Suprapubic skin (tissue), 4 donors: ENCODE results near the gene FCRL4. TPM values are rescaled to one million over a fixed set of nuclear protein-coding genes. Genes with fewer than 3 reads are reported as not detected.

Experiments used
- DNase-seq, 2 donors: peaks; one replicate each; pipeline ENCODE4 v3.0.0-alpha.2; 2019; ENCODE audit warnings: low spot score in 2 of 2
- H3K27ac ChIP-seq: fragments of 200-600 bp; sonication (generic); one replicate; pipeline ENCODE4 v1.5.1; 2019
- H3K27me3 ChIP-seq: fragments of 200-600 bp; sonication (generic); one replicate; pipeline ENCODE4 v1.5.1; 2019
- H3K36me3 ChIP-seq: fragments of 200-600 bp; sonication (generic); one replicate; pipeline ENCODE4 v1.5.1; 2019
- H3K4me1 ChIP-seq: fragments of 200-600 bp; sonication (generic); one replicate; pipeline ENCODE4 v1.5.1; 2019
- H3K4me3 ChIP-seq: fragments of 200-600 bp; sonication (generic); one replicate; pipeline ENCODE4 v1.5.1; 2019; ENCODE audit warnings: mild to moderate bottlenecking
- H3K9me3 ChIP-seq: fragments of 200-600 bp; sonication (generic); one replicate; pipeline ENCODE4 v1.5.1; 2019
- EP300 ChIP-seq: sonication (generic); formaldehyde crosslinking; IDR thresholded peaks from one replicate; pipeline ENCODE4 v1.6.1; 2017; ENCODE audit warnings: antibody characterized with exemption
- POLR2A ChIP-seq, 2 donors: fragments of 450-650 bp; IDR thresholded peaks; one replicate each; pipeline ENCODE4 v1.6.1; 2017; ENCODE audit warnings: antibody characterized with exemption in 2 of 2, mild to moderate bottlenecking in 2 of 2, moderate library complexity in 2 of 2
- POLR2AphosphoS5 ChIP-seq, 3 donors: sonication (generic); formaldehyde crosslinking; IDR thresholded peaks; one replicate each; pipeline ENCODE4 v1.6.1; 2017; ENCODE audit warnings: antibody characterized with exemption in 3 of 3
- WGBS: methylation state at CpG from one replicate; pipeline ENCODE4 v1.1.5; 2018; 5-methylcytosine and 5-hydroxymethylcytosine counted together
- total RNA-seq, 4 donors: library from RNA; depleted of rRNA; stranded (reverse); fragments of >200 nt; gene quantifications; one replicate each; pipeline ENCODE4 v1.1.0, GENCODE V29; 2016
- TF ChIP-seq, protein P1 (sequence below), 2 donors: fragments of 200-600 bp in 1 of 2; fragments of 450-650 bp in 1 of 2; sonication (generic) in 1 of 2; IDR thresholded peaks; one replicate each; pipeline ENCODE4 v1.5.1; 2016 to 2019; ENCODE audit warnings: antibody characterized with exemption in 2 of 2, mild to moderate bottlenecking in 1 of 2, moderate library complexity in 1 of 2

Gene FCRL4
- total RNA-seq, 4 donors from 2014 or later: not detected

DNA sequence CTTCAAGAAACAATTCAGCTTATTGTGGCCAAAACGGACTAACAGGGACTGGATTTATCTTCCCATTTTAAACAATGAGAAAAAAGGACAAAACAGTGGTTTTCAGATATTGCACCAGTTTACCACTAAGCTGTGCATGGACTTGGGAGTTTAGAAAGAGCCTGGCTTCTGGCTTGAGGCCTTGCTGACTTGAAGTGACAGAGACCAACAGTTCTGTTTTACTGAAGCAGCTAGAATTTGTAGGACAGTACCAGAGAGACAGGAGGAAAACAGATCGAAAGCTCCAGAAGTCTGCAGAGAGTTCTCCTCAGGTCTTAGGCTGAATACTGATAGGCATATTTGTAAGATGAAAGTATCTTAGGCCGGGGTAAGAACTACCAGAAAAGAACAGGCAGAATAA lies 20.5 kb downstream of the FCRL4 start:
- no peaks in the 10 kb centered on the region for H3K4me1 ChIP-seq
- H3K4me3 ChIP-seq: no peak overlapping the region
- no peaks in the 10 kb centered on the region for H3K9me3 ChIP-seq
- no peaks in the 10 kb centered on the region for H3K36me3 ChIP-seq
- no peaks in the 10 kb centered on the region for H3K27me3 ChIP-seq
- no peak overlapping the region for H3K27ac ChIP-seq
- TF ChIP-seq, protein P1, sequence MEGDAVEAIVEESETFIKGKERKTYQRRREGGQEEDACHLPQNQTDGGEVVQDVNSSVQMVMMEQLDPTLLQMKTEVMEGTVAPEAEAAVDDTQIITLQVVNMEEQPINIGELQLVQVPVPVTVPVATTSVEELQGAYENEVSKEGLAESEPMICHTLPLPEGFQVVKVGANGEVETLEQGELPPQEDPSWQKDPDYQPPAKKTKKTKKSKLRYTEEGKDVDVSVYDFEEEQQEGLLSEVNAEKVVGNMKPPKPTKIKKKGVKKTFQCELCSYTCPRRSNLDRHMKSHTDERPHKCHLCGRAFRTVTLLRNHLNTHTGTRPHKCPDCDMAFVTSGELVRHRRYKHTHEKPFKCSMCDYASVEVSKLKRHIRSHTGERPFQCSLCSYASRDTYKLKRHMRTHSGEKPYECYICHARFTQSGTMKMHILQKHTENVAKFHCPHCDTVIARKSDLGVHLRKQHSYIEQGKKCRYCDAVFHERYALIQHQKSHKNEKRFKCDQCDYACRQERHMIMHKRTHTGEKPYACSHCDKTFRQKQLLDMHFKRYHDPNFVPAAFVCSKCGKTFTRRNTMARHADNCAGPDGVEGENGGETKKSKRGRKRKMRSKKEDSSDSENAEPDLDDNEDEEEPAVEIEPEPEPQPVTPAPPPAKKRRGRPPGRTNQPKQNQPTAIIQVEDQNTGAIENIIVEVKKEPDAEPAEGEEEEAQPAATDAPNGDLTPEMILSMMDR (IDR thresholded peaks at IDR 0.05): no peak
- no peak for TF ChIP-seq POLR2AphosphoS5 (IDR thresholded peaks at IDR 0.05)
- TF ChIP-seq POLR2A (IDR thresholded peaks at IDR 0.05): no peak
- TF ChIP-seq EP300: no peak
- 75% methylated on average over 3 of the region's 3 CpGs for WGBS
- no peak for DNase-seq

DNA sequence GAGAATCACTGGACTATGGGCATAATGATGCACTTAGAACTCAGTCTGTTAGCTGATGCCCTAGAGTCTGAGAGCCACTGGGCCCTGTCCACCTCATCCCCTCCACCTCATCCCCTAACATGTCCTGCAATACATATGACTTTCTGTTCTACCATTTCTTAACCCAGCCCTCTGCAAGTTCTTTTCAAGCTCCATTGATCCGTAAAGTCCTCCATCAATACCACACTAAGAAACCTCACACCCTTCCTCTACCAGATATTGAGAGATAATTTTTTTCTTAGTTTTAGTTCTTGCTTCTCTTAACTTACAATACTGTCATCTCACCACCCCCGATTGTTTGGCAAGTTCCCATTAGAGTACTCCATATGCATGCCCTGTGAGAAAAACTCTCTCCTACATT lies 22.1 kb downstream of the FCRL4 start:
- Histone ChIP-seq H3K27me3 (no peaks in the 10 kb centered on the region), H3K27ac (no peak overlapping the region), H3K36me3 (no peaks in the 10 kb centered on the region), H3K4me1 (no peaks in the 10 kb centered on the region), H3K9me3 (no peaks in the 10 kb centered on the region), H3K4me3 (no peak overlapping the region)
- no peak for TF ChIP-seq POLR2A (IDR thresholded peaks at IDR 0.05)
- TF ChIP-seq POLR2AphosphoS5 (IDR thresholded peaks at IDR 0.05): no peak
- TF ChIP-seq, protein P1 (IDR thresholded peaks at IDR 0.05): no peak
- no peak for TF ChIP-seq EP300
- no peak for DNase-seq
- 87% methylated on average over 2 of the region's 2 CpGs for WGBS

DNA sequence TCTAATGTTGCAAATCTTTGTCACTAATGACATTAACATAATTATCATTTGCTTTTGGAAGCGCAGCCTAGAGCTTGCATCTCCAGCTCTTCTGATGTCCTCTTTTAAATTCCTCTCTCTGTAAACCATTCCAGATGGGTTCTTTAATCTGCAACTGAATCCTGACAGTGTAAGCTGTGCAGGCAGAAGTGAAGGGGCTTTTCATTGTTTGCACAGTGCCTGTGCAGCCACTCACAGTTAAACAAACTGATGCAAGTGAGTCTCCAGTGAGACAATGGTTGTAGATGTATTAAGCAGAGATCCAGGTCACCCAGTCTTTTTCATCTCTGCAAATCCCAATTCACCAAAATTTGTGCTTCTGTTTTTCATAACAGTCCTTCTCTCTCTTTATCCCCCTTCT lies 23.0 kb downstream of the FCRL4 start:
- Histone ChIP-seq H3K27ac (no peak overlapping the region), H3K36me3 (no peaks in the 10 kb centered on the region), H3K9me3 (no peaks in the 10 kb centered on the region), H3K27me3 (no peaks in the 10 kb centered on the region), H3K4me3 (no peak overlapping the region), H3K4me1 (no peaks in the 10 kb centered on the region)
- no peak for DNase-seq
- TF ChIP-seq EP300 (no peak), POLR2A (IDR thresholded peaks at IDR 0.05) (no peak), POLR2AphosphoS5 (IDR thresholded peaks at IDR 0.05) (no peak)
- TF ChIP-seq, protein P1 (IDR thresholded peaks at IDR 0.05): no peak
- WGBS: 73% methylated on average over 1 of the region's 1 CpG

DNA sequence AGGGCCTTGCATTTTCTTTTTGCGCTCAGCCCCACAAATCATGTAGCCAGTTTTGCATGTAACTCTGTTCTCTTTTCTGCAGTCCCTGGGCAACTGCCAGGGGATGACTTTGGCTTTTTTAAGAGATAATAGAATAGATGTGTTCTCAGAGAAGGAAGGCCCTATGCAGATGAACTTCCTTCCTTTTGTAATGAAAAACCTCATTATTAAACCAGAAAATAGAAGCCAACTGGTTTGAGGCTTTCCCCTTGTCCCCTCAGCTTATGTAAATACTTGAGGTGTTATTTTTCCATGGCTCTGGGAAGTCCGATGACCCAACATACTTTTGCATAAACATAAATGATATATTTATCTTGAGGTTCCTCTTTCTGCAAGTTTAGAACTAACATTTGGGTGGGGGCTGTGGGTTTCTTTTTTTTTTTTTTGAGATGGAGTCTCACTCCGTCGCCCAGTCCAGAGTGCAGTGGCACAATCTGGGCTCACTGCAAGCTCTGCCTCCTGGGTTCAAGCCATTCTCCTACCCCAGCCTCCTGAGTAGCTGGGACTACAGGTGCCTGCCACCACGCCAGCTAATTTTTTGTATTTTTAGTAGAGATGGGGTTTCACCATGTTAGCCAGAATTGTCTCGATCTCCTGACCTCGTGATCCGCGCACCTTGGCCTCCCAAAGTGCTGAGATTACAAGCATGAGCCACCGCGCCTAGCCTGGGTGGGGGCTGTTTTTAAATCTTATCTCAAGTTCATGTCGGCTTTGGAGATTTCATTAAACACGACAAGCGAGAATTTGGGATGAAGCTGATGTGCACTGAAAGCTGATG lies 31.2 kb downstream of the FCRL4 start:
- no peaks in the 10 kb centered on the region for H3K36me3 ChIP-seq
- WGBS: 85% methylated on average over 14 of the region's 14 CpGs
- no peaks in the 10 kb centered on the region for H3K4me1 ChIP-seq
- TF ChIP-seq POLR2AphosphoS5 (IDR thresholded peaks at IDR 0.05): no peak
- no peak for TF ChIP-seq POLR2A (IDR thresholded peaks at IDR 0.05)
- TF ChIP-seq EP300: no peak
- TF ChIP-seq, protein P1 (IDR thresholded peaks at IDR 0.05): no peak
- no peak overlapping the region for H3K27ac ChIP-seq
- no peaks in the 10 kb centered on the region for H3K9me3 ChIP-seq
- DNase-seq: no peak
- no peak overlapping the region for H3K4me3 ChIP-seq
- H3K27me3 ChIP-seq: peaks cover 6% of the 10 kb centered on the region

DNA sequence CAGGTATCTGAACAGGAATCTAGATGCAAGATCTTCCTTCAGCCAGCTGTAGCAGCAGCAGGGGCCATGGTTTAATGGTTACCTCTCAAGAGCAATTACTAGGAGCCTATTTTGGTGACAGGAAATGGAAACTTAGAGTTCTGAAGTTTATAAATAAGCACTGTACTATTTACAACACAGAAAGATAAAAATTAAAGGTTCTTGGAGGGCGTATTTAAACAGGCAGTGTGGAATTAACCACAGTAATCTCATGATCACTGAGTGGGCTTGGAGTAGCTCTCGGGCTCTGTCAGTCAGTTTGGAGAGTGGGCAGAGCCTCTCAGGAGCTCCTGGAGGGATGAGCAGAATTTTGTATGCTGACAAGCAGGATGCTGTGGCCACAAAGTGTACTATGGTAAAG lies 35.4 kb downstream of the FCRL4 start:
- Histone ChIP-seq H3K4me1 (no peaks in the 10 kb centered on the region), H3K27ac (no peak overlapping the region), H3K36me3 (no peaks in the 10 kb centered on the region), H3K27me3 (peaks cover 11% of the 10 kb centered on the region), H3K4me3 (no peak overlapping the region), H3K9me3 (no peaks in the 10 kb centered on the region)
- 61% methylated on average over 2 of the region's 2 CpGs for WGBS
- no peak for DNase-seq
- TF ChIP-seq POLR2A (IDR thresholded peaks at IDR 0.05): no peak
- TF ChIP-seq POLR2AphosphoS5 (IDR thresholded peaks at IDR 0.05): no peak
- TF ChIP-seq, protein P1 (IDR thresholded peaks at IDR 0.05): no peak
- no peak for TF ChIP-seq EP300
